Amygdala (tissue), 56 donors: ENCODE measurements around the gene RNF17.

Experiments used
- DNase-seq, 56 donors: peaks; one replicate each; lab custom pipeline; 2025; lab: John Stamatoyannopoulos, UW

Gene RNF17

GRCh38 chr13:24892829-24893228, 128.9 kb downstream of the RNF17 start:
- DNase-seq = no peak

- peak in 1 of 56 donors; percentile 8 for DNase-seq
These were observed 129.9 kb downstream of the RNF17 start for GRCh38 chr13:24893863-24894262.

GRCh38 chr13:24894277-24894971, 130.5 kb downstream of the RNF17 start:
- no peak for DNase-seq

- no peak for DNase-seq
These were observed 131.0 kb downstream of the RNF17 start for GRCh38 chr13:24894972-24895300.

GRCh38 chr13:24896061-24896460, 132.1 kb downstream of the RNF17 start:
- DNase-seq = no peak

- no peak for DNase-seq
These were observed 133.3 kb downstream of the RNF17 start for GRCh38 chr13:24897293-24897692.

GRCh38 chr13:24899601-24900000, 135.6 kb downstream of the RNF17 start:
- no peak for DNase-seq

- no peak for DNase-seq
These were observed 136.5 kb downstream of the RNF17 start for GRCh38 chr13:24900507-24900906.

GRCh38 chr13:24905242-24905641, 141.3 kb downstream of the RNF17 start:
- no peak for DNase-seq

GRCh38 chr13:24906268-24906667, 142.3 kb downstream of the RNF17 start:
- DNase-seq = no peak

GRCh38 chr13:24910502-24911132, 146.6 kb downstream of the RNF17 start:
- DNase-seq = no peak

GRCh38 chr13:24911133-24911908, 147.4 kb downstream of the RNF17 start:
- DNase-seq = no peak

GRCh38 chr13:24916464-24916863, 152.5 kb downstream of the RNF17 start:
- DNase-seq = no peak

- no peak for DNase-seq
These were observed 157.0 kb downstream of the RNF17 start for GRCh38 chr13:24921003-24921402.

- DNase-seq = no peak
These were observed 157.9 kb downstream of the RNF17 start for GRCh38 chr13:24921881-24922280.

GRCh38 chr13:24922387-24922744, 158.4 kb downstream of the RNF17 start:
- peak in 4 of 56 donors; percentile 18 to 43 (median 30) for DNase-seq

- peak; percentile 66 to 98 (median 93) for DNase-seq
These were observed 159.0 kb downstream of the RNF17 start for GRCh38 chr13:24922745-24923591.

GRCh38 chr13:24925318-24926231, 161.6 kb downstream of the RNF17 start:
- DNase-seq = no peak

GRCh38 chr13:24927810-24928404, 163.9 kb downstream of the RNF17 start:
- no peak for DNase-seq
